GM23338 (cell line): Measurements from ENCODE around the gene SPDYE3. TPM values are rescaled to one million over a fixed set of nuclear protein-coding genes. Genes with fewer than 3 reads are reported as not detected.
A peak's percentile ranks its signal among the peaks of the same experiment; 100 is the strongest.

Experiments
- ATAC-seq: fragments of 200-7000 bp; cut with Tn5 transposase; 3 replicates; pipeline ENCODE4 v1.9.1; 2020
- DNase-seq: peaks from one replicate; pipeline ENCODE4 v3.0.0-alpha.2; 2015; ENCODE audit warnings: low spot score
- H2AFZ ChIP-seq: fragments of 200-600 bp; sonication (generic); 2 replicates; pipeline ENCODE4 v1.8.0; 2016; ENCODE audit warnings: antibody characterized with exemption, mild to moderate bottlenecking, moderate library complexity
- H3F3A ChIP-seq: fragments of 200-600 bp; sonication (generic); replicated peaks from 2 replicates; pipeline ENCODE4 v1.8.0; 2017; ENCODE audit warnings: antibody characterized with exemption, mixed run types, low read depth
- H3K27ac ChIP-seq: fragments of 200-600 bp; sonication (generic); 2 replicates; pipeline ENCODE4 v1.6.1; 2016; ENCODE audit warnings: low read depth
- H3K27me3 ChIP-seq: fragments of 200-600 bp; sonication (generic); 2 replicates; pipeline ENCODE4 v1.8.0; 2016; ENCODE audit warnings: mild to moderate bottlenecking, mixed run types, moderate library complexity; ENCODE audit not compliant: insufficient read depth
- H3K36me3 ChIP-seq: fragments of 200-600 bp; sonication (generic); 2 replicates; pipeline ENCODE4 v1.8.0; 2016; ENCODE audit warnings: mild to moderate bottlenecking; ENCODE audit not compliant: insufficient read depth
- H3K4me1 ChIP-seq: fragments of 200-600 bp; sonication (generic); 2 replicates; pipeline ENCODE4 v1.8.0; 2016; ENCODE audit warnings: mild to moderate bottlenecking, moderate library complexity; ENCODE audit not compliant: insufficient read depth
- H3K4me2 ChIP-seq: fragments of 200-600 bp; sonication (generic); 2 replicates; pipeline ENCODE4 v1.7.1; 2017; ENCODE audit warnings: mixed run types
- H3K4me3 ChIP-seq: fragments of 200-600 bp; sonication (generic); 2 replicates; pipeline ENCODE4 v1.6.1; 2016; ENCODE audit warnings: mixed run types
- H3K79me2 ChIP-seq: fragments of 200-600 bp; sonication (generic); replicated peaks from 2 replicates; pipeline ENCODE4 v1.8.0; 2017; ENCODE audit warnings: mild to moderate bottlenecking; ENCODE audit not compliant: insufficient read depth
- H3K9me2 ChIP-seq: fragments of 200-600 bp; sonication (generic); 2 replicates; pipeline ENCODE4 v1.8.0; 2017; ENCODE audit not compliant: insufficient read depth
- H4K20me1 ChIP-seq: fragments of 200-600 bp; sonication (generic); replicated peaks from 2 replicates; pipeline ENCODE4 v1.8.0; 2017; ENCODE audit warnings: mild to moderate bottlenecking; ENCODE audit not compliant: insufficient read depth
- H3K27ac Mint-ChIP-seq: 2 replicates; pipeline ENCODE4 v1.8.0; 2020; ENCODE audit warnings: inconsistent platforms, mild to moderate bottlenecking, moderate library complexity, mixed read lengths
- H3K27me3 Mint-ChIP-seq: 3 replicates; pipeline ENCODE4 v1.8.0; 2022; ENCODE audit warnings: low read depth, mild to moderate bottlenecking, moderate library complexity, mixed read lengths, inconsistent platforms; ENCODE audit not compliant: insufficient read depth, poor library complexity
- H3K36me3 Mint-ChIP-seq: 3 replicates; pipeline ENCODE4 v1.8.0; 2021; ENCODE audit warnings: low read depth, mild to moderate bottlenecking, inconsistent platforms, moderate library complexity, mixed read lengths
- H3K4me1 Mint-ChIP-seq: 3 replicates; pipeline ENCODE4 v1.8.0; 2020; ENCODE audit warnings: mild to moderate bottlenecking, inconsistent platforms, mixed read lengths
- H3K4me3 Mint-ChIP-seq: 3 replicates; pipeline ENCODE4 v1.8.0; 2021; ENCODE audit warnings: moderate library complexity, mild to moderate bottlenecking, inconsistent platforms, mixed read lengths
- H3K9me3 Mint-ChIP-seq: 3 replicates; pipeline ENCODE4 v1.8.0; 2020; ENCODE audit warnings: moderate library complexity, mild to moderate bottlenecking, inconsistent platforms, mixed read lengths
- CREB1 ChIP-seq: fragments of 250-450 bp; sonication (Bioruptor Pico); IDR thresholded peaks from 2 replicates; pipeline ENCODE4 v1.5.0; 2020; ENCODE audit warnings: low read depth, mild to moderate bottlenecking, moderate library complexity
- CTCF ChIP-seq, 2 experiments: fragments of 200-600 bp in 1 of 2; sonication (generic) in 1 of 2; conservative IDR thresholded peaks; 2 replicates each; pipeline versions ENCODE4 v1.5.1 to v1.6.1; 2016 to 2017; ENCODE audit warnings: antibody characterized with exemption in 2 of 2, low read depth in 2 of 2, mild to moderate bottlenecking in 2 of 2, moderate library complexity in 1 of 2
- EZH2 ChIP-seq: fragments of 200-600 bp; sonication (generic); IDR thresholded peaks from one replicate; pipeline ENCODE4 v1.8.0; 2017; ENCODE audit warnings: antibody characterized with exemption, mild to moderate bottlenecking, low read depth; ENCODE audit not compliant: unreplicated experiment
- EZH2phosphoT487 ChIP-seq: fragments of 200-600 bp; sonication (generic); IDR thresholded peaks from one replicate; pipeline ENCODE4 v1.8.1; 2018; ENCODE audit warnings: antibody characterized with exemption; ENCODE audit not compliant: unreplicated experiment
- JUNB ChIP-seq: IDR thresholded peaks from one replicate; pipeline ENCODE4 v1.6.1; 2016; ENCODE audit warnings: antibody characterized with exemption; ENCODE audit not compliant: unreplicated experiment
- NANOG ChIP-seq: IDR thresholded peaks from 2 replicates; pipeline ENCODE4 v1.6.1; 2016; ENCODE audit warnings: antibody characterized with exemption, borderline replicate concordance
- POLR2AphosphoS5 ChIP-seq: IDR thresholded peaks from 2 replicates; pipeline ENCODE4 v1.6.1; 2016; ENCODE audit warnings: antibody characterized with exemption, low read depth
- REST ChIP-seq: IDR thresholded peaks from one replicate; pipeline ENCODE4 v1.6.1; 2018; ENCODE audit warnings: antibody characterized with exemption; ENCODE audit not compliant: unreplicated experiment
- STAT1 ChIP-seq: IDR thresholded peaks from one replicate; pipeline ENCODE4 v1.6.1; 2016; ENCODE audit warnings: antibody characterized with exemption; ENCODE audit not compliant: unreplicated experiment
- ZNF331 ChIP-seq: fragments of 250-450 bp; sonication (Bioruptor Pico); IDR thresholded peaks from 2 replicates; pipeline ENCODE4 v1.5.0; 2020; ENCODE audit warnings: low read depth, mild to moderate bottlenecking, moderate library complexity
- polyA plus RNA-seq: library from polyadenylated mRNA; unstranded; fragments of >200 nt; fragmentation: Nextera tagmentation; extraction: Ambion mirVana; gene quantifications from 2 replicates; pipeline ENCODE4 v1.2.1, GENCODE V29; 2016
- total RNA-seq: library from RNA; depleted of rRNA; stranded (reverse); fragments of >200 nt; shearing (Covaris generic); gene quantifications from 2 replicates; pipeline ENCODE4 v1.2.3, GENCODE V29; 2014
- TF ChIP-seq, protein P1 (sequence below): fragments of 250-450 bp; sonication (Bioruptor Pico); IDR thresholded peaks from 2 replicates; pipeline ENCODE4 v1.5.0; 2020; ENCODE audit warnings: mild to moderate bottlenecking, moderate library complexity

The SPDYE3 gene
- total and polyA plus RNA-seq, 2 experiments from 2014 or later = 3.6 TPM; not detected in 1

GRCh38 chr7:100370746-100371145, 63.2 kb downstream of the SPDYE3 start:
- H2AFZ ChIP-seq = no peak overlapping the region
- H3F3A ChIP-seq = 0 out of 2 replicates have a peak, but pooled peaks cover 7% of the 10 kb centered on the region
- peaks cover 5% of the 10 kb centered on the region; the same call in 2 of the 3 replicates for H3K36me3 Mint-ChIP-seq
- H3K4me1 ChIP-seq = peaks cover 13% of the 10 kb centered on the region
- no peaks in the 10 kb centered on the region; the same call in none of the 2 replicates for H4K20me1 ChIP-seq
- peaks cover 50% of the 10 kb centered on the region for H3K4me1 Mint-ChIP-seq
- no peaks in the 10 kb centered on the region for H3K79me2 ChIP-seq
- no peak for TF ChIP-seq REST
- no peak for TF ChIP-seq CTCF (conservative IDR thresholded peaks at IDR 0.05; ENCODE audit: low read depth in 2 of 2)
- no peak for TF ChIP-seq EZH2phosphoT487
- no peak for TF ChIP-seq NANOG
- TF ChIP-seq, protein P1, sequence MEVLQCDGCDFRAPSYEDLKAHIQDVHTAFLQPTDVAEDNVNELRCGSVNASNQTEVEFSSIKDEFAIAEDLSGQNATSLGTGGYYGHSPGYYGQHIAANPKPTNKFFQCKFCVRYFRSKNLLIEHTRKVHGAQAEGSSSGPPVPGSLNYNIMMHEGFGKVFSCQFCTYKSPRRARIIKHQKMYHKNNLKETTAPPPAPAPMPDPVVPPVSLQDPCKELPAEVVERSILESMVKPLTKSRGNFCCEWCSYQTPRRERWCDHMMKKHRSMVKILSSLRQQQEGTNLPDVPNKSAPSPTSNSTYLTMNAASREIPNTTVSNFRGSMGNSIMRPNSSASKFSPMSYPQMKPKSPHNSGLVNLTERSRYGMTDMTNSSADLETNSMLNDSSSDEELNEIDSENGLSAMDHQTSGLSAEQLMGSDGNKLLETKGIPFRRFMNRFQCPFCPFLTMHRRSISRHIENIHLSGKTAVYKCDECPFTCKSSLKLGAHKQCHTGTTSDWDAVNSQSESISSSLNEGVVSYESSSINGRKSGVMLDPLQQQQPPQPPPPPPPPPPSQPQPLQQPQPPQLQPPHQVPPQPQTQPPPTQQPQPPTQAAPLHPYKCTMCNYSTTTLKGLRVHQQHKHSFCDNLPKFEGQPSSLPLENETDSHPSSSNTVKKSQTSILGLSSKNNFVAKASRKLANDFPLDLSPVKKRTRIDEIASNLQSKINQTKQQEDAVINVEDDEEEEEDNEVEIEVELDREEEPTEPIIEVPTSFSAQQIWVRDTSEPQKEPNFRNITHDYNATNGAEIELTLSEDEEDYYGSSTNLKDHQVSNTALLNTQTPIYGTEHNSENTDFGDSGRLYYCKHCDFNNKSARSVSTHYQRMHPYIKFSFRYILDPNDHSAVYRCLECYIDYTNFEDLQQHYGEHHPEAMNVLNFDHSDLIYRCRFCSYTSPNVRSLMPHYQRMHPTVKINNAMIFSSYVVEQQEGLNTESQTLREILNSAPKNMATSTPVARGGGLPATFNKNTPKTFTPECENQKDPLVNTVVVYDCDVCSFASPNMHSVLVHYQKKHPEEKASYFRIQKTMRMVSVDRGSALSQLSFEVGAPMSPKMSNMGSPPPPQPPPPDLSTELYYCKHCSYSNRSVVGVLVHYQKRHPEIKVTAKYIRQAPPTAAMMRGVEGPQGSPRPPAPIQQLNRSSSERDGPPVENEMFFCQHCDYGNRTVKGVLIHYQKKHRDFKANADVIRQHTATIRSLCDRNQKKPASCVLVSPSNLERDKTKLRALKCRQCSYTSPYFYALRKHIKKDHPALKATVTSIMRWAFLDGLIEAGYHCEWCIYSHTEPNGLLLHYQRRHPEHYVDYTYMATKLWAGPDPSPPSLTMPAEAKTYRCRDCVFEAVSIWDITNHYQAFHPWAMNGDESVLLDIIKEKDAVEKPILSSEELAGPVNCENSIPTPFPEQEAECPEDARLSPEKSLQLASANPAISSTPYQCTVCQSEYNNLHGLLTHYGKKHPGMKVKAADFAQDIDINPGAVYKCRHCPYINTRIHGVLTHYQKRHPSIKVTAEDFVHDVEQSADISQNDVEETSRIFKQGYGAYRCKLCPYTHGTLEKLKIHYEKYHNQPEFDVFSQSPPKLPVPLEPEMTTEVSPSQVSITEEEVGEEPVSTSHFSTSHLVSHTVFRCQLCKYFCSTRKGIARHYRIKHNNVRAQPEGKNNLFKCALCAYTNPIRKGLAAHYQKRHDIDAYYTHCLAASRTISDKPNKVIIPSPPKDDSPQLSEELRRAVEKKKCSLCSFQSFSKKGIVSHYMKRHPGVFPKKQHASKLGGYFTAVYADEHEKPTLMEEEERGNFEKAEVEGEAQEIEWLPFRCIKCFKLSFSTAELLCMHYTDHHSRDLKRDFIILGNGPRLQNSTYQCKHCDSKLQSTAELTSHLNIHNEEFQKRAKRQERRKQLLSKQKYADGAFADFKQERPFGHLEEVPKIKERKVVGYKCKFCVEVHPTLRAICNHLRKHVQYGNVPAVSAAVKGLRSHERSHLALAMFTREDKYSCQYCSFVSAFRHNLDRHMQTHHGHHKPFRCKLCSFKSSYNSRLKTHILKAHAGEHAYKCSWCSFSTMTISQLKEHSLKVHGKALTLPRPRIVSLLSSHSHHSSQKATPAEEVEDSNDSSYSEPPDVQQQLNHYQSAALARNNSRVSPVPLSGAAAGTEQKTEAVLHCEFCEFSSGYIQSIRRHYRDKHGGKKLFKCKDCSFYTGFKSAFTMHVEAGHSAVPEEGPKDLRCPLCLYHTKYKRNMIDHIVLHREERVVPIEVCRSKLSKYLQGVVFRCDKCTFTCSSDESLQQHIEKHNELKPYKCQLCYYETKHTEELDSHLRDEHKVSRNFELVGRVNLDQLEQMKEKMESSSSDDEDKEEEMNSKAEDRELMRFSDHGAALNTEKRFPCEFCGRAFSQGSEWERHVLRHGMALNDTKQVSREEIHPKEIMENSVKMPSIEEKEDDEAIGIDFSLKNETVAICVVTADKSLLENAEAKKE (CRISPR knock-in tag) = no peak
- TF ChIP-seq POLR2AphosphoS5 = no peak
- TF ChIP-seq CREB1 (CRISPR knock-in tag) = no peak
- TF ChIP-seq JUNB = no peak
- TF ChIP-seq EZH2 = no peak
- no peak for TF ChIP-seq ZNF331 (CRISPR knock-in tag)
- no peak for TF ChIP-seq STAT1
- H3K9me3 Mint-ChIP-seq = no peaks in the 10 kb centered on the region
- H3K4me3 ChIP-seq = peak overlapping the region; percentile 27; the same call in 1 of the 2 replicates
- H3K9me2 ChIP-seq = no peaks in the 10 kb centered on the region
- no peak overlapping the region for H3K27ac ChIP-seq
- peak overlapping the region; percentile 61; the same call in 1 of the 2 replicates for H3K4me2 ChIP-seq
- peaks cover 14% of the 10 kb centered on the region for H3K27me3 Mint-ChIP-seq
- no peaks in the 10 kb centered on the region for H3K36me3 ChIP-seq
- H3K27me3 ChIP-seq = no peaks in the 10 kb centered on the region
- no peak overlapping the region for H3K4me3 Mint-ChIP-seq
- DNase-seq = no peak
- no peak for ATAC-seq
- H3K27ac Mint-ChIP-seq = peak overlapping the region; percentile 76
